HepG2 (cell line): ENCODE measurements around the gene CDK8. TPM values are rescaled to one million over a fixed set of nuclear protein-coding genes. Genes with fewer than 3 reads are reported as not detected.
A peak's percentile ranks its signal among the peaks of the same experiment; 100 is the strongest.

Experiments
- ATF1 ChIP-seq: IDR thresholded peaks from 2 replicates; pipeline ENCODE4 v1.6.1; 2016; ENCODE audit warnings: mild to moderate bottlenecking, control low read depth
- ATF7 ChIP-seq, 2 experiments: fragments of 450-650 bp in 1 of 2; sonication (generic) in 1 of 2; formaldehyde crosslinking in 1 of 2; IDR thresholded peaks; 2 replicates each; pipeline versions ENCODE4 v1.4.0 to v1.6.1; 2016 to 2020; ENCODE audit warnings: antibody characterized with exemption in 1 of 2, mild to moderate bottlenecking in 1 of 2, missing genetic modification reagents in 1 of 2
- DNMT1 ChIP-seq: sonication (generic); formaldehyde crosslinking; IDR thresholded peaks from 2 replicates; pipeline ENCODE4 v1.5.1; 2020; ENCODE audit warnings: mild to moderate bottlenecking, missing genetic modification reagents
- EEA1 ChIP-seq: sonication (generic); formaldehyde crosslinking; IDR thresholded peaks from 2 replicates; pipeline ENCODE4 v1.5.1; 2020; ENCODE audit warnings: mild to moderate bottlenecking, missing genetic modification reagents, borderline replicate concordance
- GATA4 ChIP-seq: sonication (generic); IDR thresholded peaks from 2 replicates; pipeline ENCODE4 v1.6.1; 2016; ENCODE audit warnings: antibody characterized with exemption, low read depth, borderline replicate concordance
- HDAC6 ChIP-seq: fragments of 200-600 bp; sonication (generic); IDR thresholded peaks from 2 replicates; pipeline ENCODE4 v1.7.0; 2017; ENCODE audit warnings: mild to moderate bottlenecking, antibody characterized with exemption, low read length, low read depth
- HIVEP1 ChIP-seq: sonication (generic); formaldehyde crosslinking; IDR thresholded peaks from 2 replicates; pipeline ENCODE4 v1.4.0; 2020; ENCODE audit warnings: mild to moderate bottlenecking, missing genetic modification reagents
- MAFF ChIP-seq: IDR thresholded peaks from 2 replicates; pipeline ENCODE4 v1.6.1; 2011; ENCODE audit warnings: low read depth, low read length, improper control_type of control experiment
- MED13 ChIP-seq: sonication (generic); formaldehyde crosslinking; IDR thresholded peaks from 2 replicates; pipeline ENCODE4 v1.5.0; 2020; ENCODE audit warnings: missing genetic modification reagents
- MIER3 ChIP-seq: IDR thresholded peaks from 2 replicates; pipeline ENCODE4 v1.6.1; 2016; ENCODE audit warnings: missing compliant biosample characterization, borderline replicate concordance
- SIX4 ChIP-seq: sonication (generic); formaldehyde crosslinking; IDR thresholded peaks from 2 replicates; pipeline ENCODE4 v1.4.0; 2020; ENCODE audit warnings: missing genetic modification reagents
- SKI ChIP-seq: fragments of 450-650 bp; IDR thresholded peaks from one replicate; pipeline ENCODE4 v1.6.1; 2018; ENCODE audit warnings: mild to moderate bottlenecking; ENCODE audit not compliant: partially characterized antibody
- TBX3 ChIP-seq: fragments of 450-650 bp; IDR thresholded peaks from 2 replicates; pipeline ENCODE4 v1.6.1; 2017; ENCODE audit warnings: antibody characterized with exemption, mild to moderate bottlenecking, inconsistent platforms, borderline replicate concordance
- THAP11 ChIP-seq: IDR thresholded peaks from 2 replicates; pipeline ENCODE4 v1.6.1; 2016; ENCODE audit warnings: missing biosample characterization, missing genetic modification reagents
- XRCC5 ChIP-seq: fragments of 200-400 bp; formaldehyde crosslinking; optimal IDR thresholded peaks from 2 replicates; pipeline ENCODE3; 2017; ENCODE audit warnings: mild to moderate bottlenecking, low read length
- ZBTB1 ChIP-seq: sonication (generic); formaldehyde crosslinking; IDR thresholded peaks from 2 replicates; pipeline ENCODE4 v1.4.0; 2020; ENCODE audit warnings: missing genetic modification reagents, borderline replicate concordance
- ZFYVE20 ChIP-seq: sonication (generic); formaldehyde crosslinking; IDR thresholded peaks from 2 replicates; pipeline ENCODE4 v1.8.0; 2023; ENCODE audit warnings: low read depth, mild to moderate bottlenecking, moderate library complexity, missing genetic modification reagents, borderline replicate concordance
- ZNF839 ChIP-seq: sonication (generic); formaldehyde crosslinking; IDR thresholded peaks from 2 replicates; pipeline ENCODE4 v1.4.0; 2020; ENCODE audit warnings: missing genetic modification reagents, mild to moderate bottlenecking, borderline replicate concordance
- polyA plus RNA-seq, 8 experiments: library from polyadenylated mRNA; depleted of rRNA in 3 of 8; stranded (reverse) in 7 of 8; unstranded in 1 of 8; fragments of >200 nt; fragmentation: Illumina TruSeq in 4 of 8; extraction: Trizol in 4 of 8; gene quantifications; 2 replicates each; pipeline versions ENCODE4 v1.2.1 to v1.2.3, GENCODE V29; 2011 to 2016; ENCODE audit warnings: low read depth in 4 of 8, missing spikeins in 1 of 8, mixed read lengths in 1 of 8; ENCODE audit not compliant: insufficient read depth in 1 of 8
- total RNA-seq, 5 experiments: library from RNA; depleted of rRNA; stranded (reverse); fragments of >200 nt; fragmentation: Illumina TruSeq; extraction: Trizol; gene quantifications; 2 replicates each; pipeline ENCODE4 v1.2.3, GENCODE V29; 2016; ENCODE audit warnings: low read depth in 1 of 5
- TF ChIP-seq, protein P1 (sequence below): sonication (generic); formaldehyde crosslinking; IDR thresholded peaks from 2 replicates; pipeline ENCODE4 v1.4.0; 2020; ENCODE audit warnings: missing genetic modification reagents, borderline replicate concordance
- TF ChIP-seq, protein P2 (sequence below): IDR thresholded peaks from 2 replicates; pipeline ENCODE4 v1.6.1; 2012; ENCODE audit warnings: low read depth, low read length, improper control_type of control experiment
- TF ChIP-seq, protein P3 (sequence below): sonication (generic); formaldehyde crosslinking; IDR thresholded peaks from 2 replicates; pipeline ENCODE4 v1.4.0; 2020; ENCODE audit warnings: mild to moderate bottlenecking, missing genetic modification reagents
- TF ChIP-seq, protein P4 (sequence below): sonication (generic); formaldehyde crosslinking; IDR thresholded peaks from 2 replicates; pipeline ENCODE4 v1.8.0; 2022; ENCODE audit warnings: missing genetic modification reagents, mild to moderate bottlenecking, inconsistent platforms, borderline replicate concordance
- TF ChIP-seq, protein P5 (sequence below): IDR thresholded peaks from 2 replicates; pipeline ENCODE4 v1.6.1; 2016; ENCODE audit warnings: low read depth

Gene CDK8
- total and polyA plus RNA-seq, 2 of the 13 experiments (the other 11 are each of a cell fraction or from before 2014, with no cell fraction given), result 15.8 to 16.4 TPM

DNA sequence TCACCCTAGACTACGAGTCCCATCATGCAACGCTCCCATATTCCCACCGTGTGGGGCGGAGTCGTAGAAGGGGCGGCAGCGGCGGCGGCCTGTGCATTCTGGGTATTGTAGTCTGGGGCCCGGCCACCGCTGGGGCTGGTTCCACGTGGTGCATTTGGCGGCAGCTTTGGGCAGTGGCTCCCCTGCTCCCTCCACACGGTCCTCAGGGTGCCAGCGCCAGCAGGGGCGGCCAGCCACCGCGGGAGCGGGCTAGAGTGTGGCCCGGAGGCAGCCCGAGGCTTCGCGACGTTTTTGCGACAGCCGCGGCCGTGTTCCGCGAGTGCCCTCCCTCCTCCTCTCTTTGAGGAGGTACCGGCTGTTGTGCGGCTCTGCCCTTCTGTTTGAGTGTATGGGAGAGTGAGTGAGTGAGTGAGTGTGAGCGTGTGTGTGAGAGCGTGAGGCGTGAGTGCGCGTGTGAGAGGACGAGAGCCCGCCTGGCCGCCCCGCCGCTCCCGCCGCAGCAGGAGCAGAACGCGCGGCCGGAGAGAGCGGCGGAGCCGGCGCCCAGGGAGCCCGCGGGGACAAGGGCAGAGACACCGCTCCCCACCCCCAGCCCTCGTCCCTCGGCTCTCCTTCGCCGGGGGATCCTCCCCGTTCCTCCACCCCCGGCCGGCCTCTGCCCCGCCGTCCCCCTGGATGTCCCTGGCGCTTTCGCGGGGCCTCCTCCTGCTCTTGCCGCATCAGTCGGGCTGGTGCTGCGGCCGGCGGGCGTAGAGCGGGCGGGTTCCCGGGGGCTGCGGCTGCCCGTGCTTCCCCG, at the start of gene CDK8 (continued):
- TF ChIP-seq DNMT1 (CRISPR knock-in tag) (peak; percentile 33; the same call in 1 of the 2 replicates), TBX3 (no peak), ATF1 (CRISPR knock-in tag) (peak; percentile 78), HIVEP1 (CRISPR knock-in tag) (no peak; the same call in 1 of the 2 replicates), ZBTB1 (no peak), GATA4 (no peak), ATF7 (IDR thresholded peaks at IDR 0.05) (no peak), ATF7 (CRISPR knock-in tag; IDR thresholded peaks at IDR 0.05) (no peak), EEA1 (CRISPR knock-in tag) (peak; percentile 42; the same call in 1 of the 2 replicates), HDAC6 (no peak), MIER3 (CRISPR knock-in tag) (0 out of 2 replicates have a peak, but pooled peaks have one; percentile 15), XRCC5 (peak; percentile 80), THAP11 (CRISPR knock-in tag) (peak; percentile 99), SIX4 (no peak), MAFF (no peak), MED13 (CRISPR knock-in tag) (no peak), SKI (peak; percentile 32), ZNF839 (CRISPR knock-in tag) (0 out of 2 replicates have a peak, but pooled peaks have one; percentile 30), ZFYVE20 (CRISPR knock-in tag) (no peak)
- TF ChIP-seq, protein P1, sequence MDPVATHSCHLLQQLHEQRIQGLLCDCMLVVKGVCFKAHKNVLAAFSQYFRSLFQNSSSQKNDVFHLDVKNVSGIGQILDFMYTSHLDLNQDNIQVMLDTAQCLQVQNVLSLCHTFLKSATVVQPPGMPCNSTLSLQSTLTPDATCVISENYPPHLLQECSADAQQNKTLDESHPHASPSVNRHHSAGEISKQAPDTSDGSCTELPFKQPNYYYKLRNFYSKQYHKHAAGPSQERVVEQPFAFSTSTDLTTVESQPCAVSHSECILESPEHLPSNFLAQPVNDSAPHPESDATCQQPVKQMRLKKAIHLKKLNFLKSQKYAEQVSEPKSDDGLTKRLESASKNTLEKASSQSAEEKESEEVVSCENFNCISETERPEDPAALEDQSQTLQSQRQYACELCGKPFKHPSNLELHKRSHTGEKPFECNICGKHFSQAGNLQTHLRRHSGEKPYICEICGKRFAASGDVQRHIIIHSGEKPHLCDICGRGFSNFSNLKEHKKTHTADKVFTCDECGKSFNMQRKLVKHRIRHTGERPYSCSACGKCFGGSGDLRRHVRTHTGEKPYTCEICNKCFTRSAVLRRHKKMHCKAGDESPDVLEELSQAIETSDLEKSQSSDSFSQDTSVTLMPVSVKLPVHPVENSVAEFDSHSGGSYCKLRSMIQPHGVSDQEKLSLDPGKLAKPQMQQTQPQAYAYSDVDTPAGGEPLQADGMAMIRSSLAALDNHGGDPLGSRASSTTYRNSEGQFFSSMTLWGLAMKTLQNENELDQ (CRISPR knock-in tag), result no peak
- TF ChIP-seq, protein P2, sequence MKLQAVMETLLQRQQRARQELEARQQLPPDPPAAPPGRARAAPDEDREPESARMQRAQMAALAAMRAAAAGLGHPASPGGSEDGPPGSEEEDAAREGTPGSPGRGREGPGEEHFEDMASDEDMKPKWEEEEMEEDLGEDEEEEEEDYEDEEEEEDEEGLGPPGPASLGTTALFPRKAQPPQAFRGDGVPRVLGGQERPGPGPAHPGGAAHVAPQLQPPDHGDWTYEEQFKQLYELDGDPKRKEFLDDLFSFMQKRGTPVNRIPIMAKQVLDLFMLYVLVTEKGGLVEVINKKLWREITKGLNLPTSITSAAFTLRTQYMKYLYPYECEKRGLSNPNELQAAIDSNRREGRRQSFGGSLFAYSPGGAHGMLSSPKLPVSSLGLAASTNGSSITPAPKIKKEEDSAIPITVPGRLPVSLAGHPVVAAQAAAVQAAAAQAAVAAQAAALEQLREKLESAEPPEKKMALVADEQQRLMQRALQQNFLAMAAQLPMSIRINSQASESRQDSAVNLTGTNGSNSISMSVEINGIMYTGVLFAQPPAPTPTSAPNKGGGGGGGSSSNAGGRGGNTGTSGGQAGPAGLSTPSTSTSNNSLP, result no peak
- TF ChIP-seq, protein P3, sequence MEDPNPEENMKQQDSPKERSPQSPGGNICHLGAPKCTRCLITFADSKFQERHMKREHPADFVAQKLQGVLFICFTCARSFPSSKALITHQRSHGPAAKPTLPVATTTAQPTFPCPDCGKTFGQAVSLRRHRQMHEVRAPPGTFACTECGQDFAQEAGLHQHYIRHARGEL (CRISPR knock-in tag), result no peak
- TF ChIP-seq, protein P4, sequence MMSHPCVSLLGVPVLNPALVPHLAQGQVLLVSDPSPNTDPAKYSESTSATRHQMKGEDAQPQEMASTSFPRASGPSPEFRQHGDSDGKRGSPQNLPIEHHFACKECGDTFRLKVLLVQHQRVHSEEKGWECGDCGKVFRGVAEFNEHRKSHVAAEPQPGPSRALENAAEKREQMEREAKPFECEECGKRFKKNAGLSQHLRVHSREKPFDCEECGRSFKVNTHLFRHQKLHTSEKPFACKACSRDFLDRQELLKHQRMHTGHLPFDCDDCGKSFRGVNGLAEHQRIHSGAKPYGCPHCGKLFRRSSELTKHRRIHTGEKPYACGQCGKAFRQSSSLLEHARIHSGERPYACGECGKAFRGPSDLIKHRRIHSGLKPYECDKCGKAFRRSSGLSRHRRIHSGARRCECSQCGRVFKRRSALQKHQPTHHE (CRISPR knock-in tag), result no peak
- TF ChIP-seq, protein P5, sequence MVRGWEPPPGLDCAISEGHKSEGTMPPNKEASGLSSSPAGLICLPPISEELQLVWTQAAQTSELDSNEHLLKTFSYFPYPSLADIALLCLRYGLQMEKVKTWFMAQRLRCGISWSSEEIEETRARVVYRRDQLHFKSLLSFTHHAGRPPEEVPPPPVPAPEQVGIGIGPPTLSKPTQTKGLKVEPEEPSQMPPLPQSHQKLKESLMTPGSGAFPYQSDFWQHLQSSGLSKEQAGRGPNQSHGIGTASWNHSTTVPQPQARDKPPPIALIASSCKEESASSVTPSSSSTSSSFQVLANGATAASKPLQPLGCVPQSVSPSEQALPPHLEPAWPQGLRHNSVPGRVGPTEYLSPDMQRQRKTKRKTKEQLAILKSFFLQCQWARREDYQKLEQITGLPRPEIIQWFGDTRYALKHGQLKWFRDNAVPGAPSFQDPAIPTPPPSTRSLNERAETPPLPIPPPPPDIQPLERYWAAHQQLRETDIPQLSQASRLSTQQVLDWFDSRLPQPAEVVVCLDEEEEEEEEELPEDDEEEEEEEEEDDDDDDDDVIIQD (CRISPR knock-in tag), result no peak
